ENCODE measurements around the gene DUS1L.

Gene DUS1L

GRCh38 chr17:82053130-82053529 lies 12.5 kb downstream of the DUS1L start:
- peak overlapping the region; percentile 88 for H3K4me3 ChIP-seq (ENCODE audit: low read depth, low read length)
- H3K27me3 ChIP-seq (ENCODE audit: insufficient read depth, low read length): no peaks in the 10 kb centered on the region
- peaks cover 4% of the 10 kb centered on the region; the same call in 1 of the 2 replicates for H3K36me3 ChIP-seq (ENCODE audit: insufficient read depth, low read length)
- no peak overlapping the region for H2AFZ ChIP-seq (ENCODE audit: low read length, unreplicated experiment)
- peaks cover 6% of the 10 kb centered on the region for H3K4me1 ChIP-seq (ENCODE audit: control insufficient read depth, insufficient read depth, low read length, unreplicated experiment)
- H3K79me2 ChIP-seq (ENCODE audit: control insufficient read depth, insufficient read depth, low read length, unreplicated experiment): peaks cover 21% of the 10 kb centered on the region
- no peak overlapping the region for H3K27ac ChIP-seq (ENCODE audit: low read depth, low read length)

DNA sequence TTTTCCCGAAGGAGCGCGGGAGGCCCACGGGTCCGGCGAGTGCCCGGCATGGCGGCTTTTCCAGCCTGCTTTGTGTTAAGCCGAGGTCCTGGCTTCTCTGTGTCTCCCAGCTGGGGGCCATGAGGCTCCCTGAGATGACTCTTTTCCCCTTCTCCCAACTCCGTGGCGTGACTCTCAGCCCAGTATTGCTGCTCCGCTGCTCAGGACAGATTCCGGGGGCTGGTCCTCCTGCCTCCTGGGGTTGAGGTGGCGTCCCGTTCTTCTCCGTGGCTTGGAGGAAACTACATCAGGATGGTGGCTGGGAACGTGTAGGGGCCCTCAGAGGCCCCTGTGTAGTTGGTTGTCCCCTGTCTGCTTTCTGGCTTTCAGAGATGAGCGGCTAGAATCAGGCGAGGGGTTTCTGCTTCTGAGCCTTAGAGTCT lies 13.0 kb downstream of the DUS1L start:
- H3K4me3 ChIP-seq (ENCODE audit: low read depth, low read length): peak overlapping the region; percentile 88
- no peak overlapping the region for H3K27ac ChIP-seq (ENCODE audit: low read depth, low read length)
- no peak overlapping the region for H2AFZ ChIP-seq (ENCODE audit: low read length, unreplicated experiment)
- no peaks in the 10 kb centered on the region for H3K27me3 ChIP-seq (ENCODE audit: insufficient read depth, low read length)
- H3K79me2 ChIP-seq (ENCODE audit: control insufficient read depth, insufficient read depth, low read length, unreplicated experiment): peaks cover 21% of the 10 kb centered on the region
- H3K36me3 ChIP-seq (ENCODE audit: insufficient read depth, low read length): peaks cover 4% of the 10 kb centered on the region; the same call in 1 of the 2 replicates
- H3K4me1 ChIP-seq (ENCODE audit: control insufficient read depth, insufficient read depth, low read length, unreplicated experiment): peaks cover 6% of the 10 kb centered on the region

DNA sequence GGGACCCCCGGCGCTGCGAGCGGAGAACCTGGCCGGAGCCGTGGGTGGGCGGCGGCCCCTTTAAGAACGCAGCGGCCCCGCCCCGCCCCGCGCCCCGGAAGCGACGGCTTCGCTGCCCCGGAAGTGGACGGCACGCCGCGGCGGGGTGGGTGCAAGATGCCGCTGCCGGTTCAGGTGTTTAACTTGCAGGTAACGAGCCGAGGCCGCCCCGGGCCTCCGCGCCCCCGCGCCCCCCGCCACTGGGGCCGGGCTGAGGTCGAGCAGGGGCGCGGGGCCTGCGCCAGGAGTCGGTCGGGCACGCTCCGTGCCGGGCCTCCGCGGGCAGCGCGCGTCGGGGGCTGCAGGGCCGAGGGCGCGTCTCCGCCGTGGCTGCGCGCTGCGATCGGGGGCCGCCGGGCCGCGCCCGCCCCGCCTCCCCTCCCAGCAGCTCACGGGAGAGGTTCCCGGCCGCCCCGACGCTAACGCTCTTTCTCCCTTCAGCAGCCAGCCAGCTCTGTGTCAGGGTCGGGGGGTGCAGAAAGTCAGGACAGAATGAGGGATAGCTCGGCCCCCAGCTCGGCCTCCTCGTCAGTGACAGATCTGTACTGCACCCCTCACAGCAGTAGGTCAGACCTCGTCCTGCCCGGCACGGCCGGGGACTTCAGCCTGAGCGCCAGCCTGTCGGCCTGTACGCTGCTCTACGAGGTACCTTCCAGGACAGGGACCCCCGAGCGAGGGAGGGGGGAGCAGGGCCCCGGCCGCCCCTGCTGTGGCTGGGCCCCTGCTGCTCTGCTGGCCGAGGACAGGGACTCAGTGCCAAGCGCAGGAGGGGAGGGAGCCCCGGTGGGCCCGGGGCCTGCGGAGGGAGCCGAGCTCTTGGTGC lies 13.6 kb downstream of the DUS1L start, which contains the start of the genes GPS1 and RFNG:
TSS of gene GPS1 (plus strand) at position 123 of the 862 bp plus-strand sequence. CDS start at position 157, 34 bp downstream.
TSS of gene RFNG (minus strand) at position 36 of the 862 bp plus-strand sequence. CDS start 45 bp downstream, outside the sequence.
- H2AFZ ChIP-seq (ENCODE audit: low read length, unreplicated experiment): peak within 1 kb of the TSS; percentile 81

GRCh38 chr17:82050761-82051641 lies 14.6 kb downstream of the DUS1L start:
- Histone ChIP-seq H3K79me2 (ENCODE audit: control insufficient read depth, insufficient read depth, low read length, unreplicated experiment) (peaks cover 21% of the 10 kb centered on the region), H2AFZ (ENCODE audit: low read length, unreplicated experiment) (no peak overlapping the region), H3K27ac (ENCODE audit: low read depth, low read length) (no peak overlapping the region), H3K36me3 (ENCODE audit: insufficient read depth, low read length) (no peaks in the 10 kb centered on the region), H3K4me1 (ENCODE audit: control insufficient read depth, insufficient read depth, low read length, unreplicated experiment) (peaks cover 6% of the 10 kb centered on the region), H3K4me3 (ENCODE audit: low read depth, low read length) (peak overlapping the region; percentile 88), H3K27me3 (ENCODE audit: insufficient read depth, low read length) (no peaks in the 10 kb centered on the region)

More for the DNA sequence above, 13.6 kb downstream of the DUS1L start, which contains the start of the genes GPS1 and RFNG:
- Histone ChIP-seq H3K4me3 (ENCODE audit: low read depth, low read length) (peak within 1 kb of the TSS; percentile 88), H3K27ac (ENCODE audit: low read depth, low read length) (no peak within 1 kb of the TSS), H3K4me1 (ENCODE audit: control insufficient read depth, insufficient read depth, low read length, unreplicated experiment) (peaks cover 6% of the 10 kb centered on the region), H3K36me3 (ENCODE audit: insufficient read depth, low read length) (peaks cover 4% of the 10 kb centered on the region; the same call in 1 of the 2 replicates), H3K79me2 (ENCODE audit: control insufficient read depth, insufficient read depth, low read length, unreplicated experiment) (peaks cover 21% of the 10 kb centered on the region), H3K27me3 (ENCODE audit: insufficient read depth, low read length) (no peaks in the 10 kb centered on the region)

- H3K36me3 ChIP-seq (ENCODE audit: insufficient read depth, low read length): no peaks in the 10 kb centered on the region
- no peaks in the 10 kb centered on the region for H3K27me3 ChIP-seq (ENCODE audit: insufficient read depth, low read length)
- peaks cover 21% of the 10 kb centered on the region for H3K79me2 ChIP-seq (ENCODE audit: control insufficient read depth, insufficient read depth, low read length, unreplicated experiment)
- H3K27ac ChIP-seq (ENCODE audit: low read depth, low read length): no peak overlapping the region
- H2AFZ ChIP-seq (ENCODE audit: low read length, unreplicated experiment): no peak overlapping the region
- peak overlapping the region; percentile 88 for H3K4me3 ChIP-seq (ENCODE audit: low read depth, low read length)
- H3K4me1 ChIP-seq (ENCODE audit: control insufficient read depth, insufficient read depth, low read length, unreplicated experiment): peaks cover 6% of the 10 kb centered on the region
Observed at GRCh38 chr17:82050152-82050760, 15.3 kb downstream of the DUS1L start.

DNA sequence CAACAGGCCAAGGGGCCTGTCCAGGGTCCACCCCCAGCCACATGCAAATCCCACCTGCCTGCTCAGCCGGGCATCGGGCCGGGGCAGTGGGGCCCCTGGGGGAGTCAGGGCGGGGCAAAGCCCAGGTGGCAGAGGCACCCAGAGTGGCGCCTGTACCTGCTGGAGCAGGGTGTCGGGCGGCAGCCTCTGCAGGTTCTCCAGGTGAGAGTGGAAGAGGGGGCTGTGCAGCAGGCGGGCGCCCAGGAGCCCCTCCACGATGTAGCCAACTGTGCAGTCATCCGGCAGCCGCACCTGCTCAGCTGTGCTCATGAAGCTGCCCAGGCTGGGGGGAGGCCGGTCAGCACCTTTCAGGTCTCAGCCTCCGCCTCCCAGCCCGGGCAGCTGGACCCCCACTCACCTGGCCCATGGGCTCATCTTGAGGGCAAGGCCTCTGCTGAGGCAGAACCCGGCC lies 16.1 kb downstream of the DUS1L start:
- H2AFZ ChIP-seq (ENCODE audit: low read length, unreplicated experiment): no peak overlapping the region
- H3K4me3 ChIP-seq (ENCODE audit: low read depth, low read length): no peak overlapping the region; the same call in 1 of the 2 replicates
- H3K36me3 ChIP-seq (ENCODE audit: insufficient read depth, low read length): no peaks in the 10 kb centered on the region
- no peaks in the 10 kb centered on the region for H3K27me3 ChIP-seq (ENCODE audit: insufficient read depth, low read length)
- H3K27ac ChIP-seq (ENCODE audit: low read depth, low read length): no peak overlapping the region
- H3K4me1 ChIP-seq (ENCODE audit: control insufficient read depth, insufficient read depth, low read length, unreplicated experiment): peaks cover 6% of the 10 kb centered on the region
- peaks cover 21% of the 10 kb centered on the region for H3K79me2 ChIP-seq (ENCODE audit: control insufficient read depth, insufficient read depth, low read length, unreplicated experiment)

DNA sequence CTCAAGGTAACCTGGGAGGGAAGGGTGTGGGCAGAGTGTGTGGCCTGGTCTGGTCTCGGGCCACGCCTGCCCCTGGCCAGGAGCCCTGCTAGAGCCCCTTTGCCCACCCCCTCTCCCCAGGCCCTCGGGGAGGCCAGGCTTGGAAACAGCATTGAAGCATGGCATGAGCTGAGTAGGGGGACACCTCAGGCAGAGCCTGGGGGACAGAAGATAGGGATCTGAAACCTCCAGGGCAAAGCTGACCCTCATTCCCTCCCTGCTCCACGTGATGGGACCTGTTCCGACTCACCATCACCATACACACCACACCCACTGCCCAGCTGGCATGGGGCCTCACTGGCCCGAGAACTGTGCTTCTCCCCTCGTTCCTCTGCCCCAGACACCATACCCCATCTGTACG lies 16.5 kb downstream of the DUS1L start:
- Histone ChIP-seq H3K27me3 (ENCODE audit: insufficient read depth, low read length) (no peaks in the 10 kb centered on the region), H3K79me2 (ENCODE audit: control insufficient read depth, insufficient read depth, low read length, unreplicated experiment) (peaks cover 21% of the 10 kb centered on the region), H3K4me3 (ENCODE audit: low read depth, low read length) (no peak overlapping the region), H3K36me3 (ENCODE audit: insufficient read depth, low read length) (no peaks in the 10 kb centered on the region), H3K4me1 (ENCODE audit: control insufficient read depth, insufficient read depth, low read length, unreplicated experiment) (peaks cover 6% of the 10 kb centered on the region), H2AFZ (ENCODE audit: low read length, unreplicated experiment) (no peak overlapping the region), H3K27ac (ENCODE audit: low read depth, low read length) (no peak overlapping the region)

DNA sequence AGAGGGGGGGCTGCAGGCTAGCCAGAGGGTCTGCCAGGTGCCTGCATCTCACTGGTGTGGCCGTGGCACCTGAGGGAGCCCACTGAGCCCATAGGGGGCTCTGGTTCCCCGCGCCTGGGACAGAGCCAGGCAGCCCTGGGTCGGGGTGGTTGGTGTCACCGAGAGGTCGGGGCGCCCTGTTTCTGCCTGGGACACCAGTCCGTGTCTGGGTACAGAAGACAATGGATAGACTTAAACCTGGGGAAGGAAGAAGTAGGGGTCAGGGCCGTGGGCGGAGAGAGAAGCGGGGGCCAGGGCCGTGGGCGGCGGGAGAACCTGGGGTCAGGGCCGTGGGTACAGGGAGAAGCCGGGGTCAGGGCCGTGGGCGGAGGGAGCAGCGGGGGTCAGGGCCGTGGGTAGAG lies 17.0 kb downstream of the DUS1L start:
- Histone ChIP-seq H3K4me3 (ENCODE audit: low read depth, low read length) (no peak overlapping the region), H2AFZ (ENCODE audit: low read length, unreplicated experiment) (no peak overlapping the region), H3K27me3 (ENCODE audit: insufficient read depth, low read length) (no peaks in the 10 kb centered on the region), H3K79me2 (ENCODE audit: control insufficient read depth, insufficient read depth, low read length, unreplicated experiment) (peaks cover 17% of the 10 kb centered on the region), H3K4me1 (ENCODE audit: control insufficient read depth, insufficient read depth, low read length, unreplicated experiment) (peaks cover 6% of the 10 kb centered on the region), H3K27ac (ENCODE audit: low read depth, low read length) (no peak overlapping the region), H3K36me3 (ENCODE audit: insufficient read depth, low read length) (no peaks in the 10 kb centered on the region)

- H3K4me1 ChIP-seq (ENCODE audit: control insufficient read depth, insufficient read depth, low read length, unreplicated experiment): peaks cover 3% of the 10 kb centered on the region
- H2AFZ ChIP-seq (ENCODE audit: low read length, unreplicated experiment): no peak overlapping the region
- H3K27me3 ChIP-seq (ENCODE audit: insufficient read depth, low read length): no peaks in the 10 kb centered on the region
- H3K36me3 ChIP-seq (ENCODE audit: insufficient read depth, low read length): no peaks in the 10 kb centered on the region
- H3K27ac ChIP-seq (ENCODE audit: low read depth, low read length): no peak overlapping the region
- H3K79me2 ChIP-seq (ENCODE audit: control insufficient read depth, insufficient read depth, low read length, unreplicated experiment): peaks cover 12% of the 10 kb centered on the region
- no peak overlapping the region for H3K4me3 ChIP-seq (ENCODE audit: low read depth, low read length)
Observed at GRCh38 chr17:82047914-82048570, 17.6 kb downstream of the DUS1L start.

All from ACC112 (cell line).